Measurements from ENCODE around the gene RPS17.
A peak's percentile ranks its signal among the peaks of the same experiment; 100 is the strongest.

RPS17 gene

DNA sequence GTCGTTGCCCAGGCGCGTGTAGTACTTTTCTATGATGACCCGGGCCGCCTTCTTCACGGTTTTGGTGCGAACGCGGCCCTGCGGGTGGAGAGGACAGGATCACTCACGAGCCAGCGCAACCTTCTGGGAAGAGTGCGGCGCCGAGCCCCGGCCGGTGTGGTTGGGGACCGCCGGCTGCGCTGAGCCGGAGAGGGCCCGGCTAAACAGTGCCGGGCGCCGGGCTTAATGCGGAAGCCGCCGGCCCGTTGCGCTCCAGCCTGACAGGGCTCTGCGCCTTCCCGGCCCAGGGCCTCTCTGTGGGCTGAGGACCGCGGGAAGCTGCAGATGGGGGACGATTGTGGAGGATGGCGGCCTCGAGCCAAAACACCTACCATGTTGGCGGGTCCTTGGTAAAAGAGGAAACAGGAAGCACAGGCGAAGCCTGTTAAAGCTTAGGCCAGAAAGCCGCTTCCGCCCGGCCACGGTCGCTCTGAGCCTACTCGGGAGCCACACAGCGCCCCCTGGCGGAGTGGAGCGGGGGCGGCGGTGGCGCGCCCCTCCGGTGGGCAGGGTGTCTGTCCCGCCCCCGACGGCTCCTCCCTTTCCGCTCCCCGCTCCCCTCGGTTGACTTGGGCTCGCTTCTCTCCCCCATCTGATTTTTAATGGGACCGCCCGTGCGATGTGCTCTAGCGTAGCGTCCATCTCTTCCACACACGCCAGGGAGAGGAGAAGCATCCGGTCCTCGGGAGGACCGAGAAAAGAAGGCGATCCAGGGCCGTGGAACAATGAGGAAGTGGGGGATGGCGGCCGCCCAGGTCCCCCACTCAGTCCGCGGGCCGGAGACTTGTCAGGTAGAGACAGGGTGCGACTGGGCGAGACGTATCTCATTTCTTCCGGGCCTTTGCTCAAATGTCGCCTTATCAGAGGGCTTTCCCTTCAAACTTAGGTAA, at the start of gene RPS17:
Gene RPS17 (minus strand): TSS at position 403 of the 929 bp plus-strand sequence. CDS start 29 bp downstream, at position 374.
- Histone ChIP-seq H3K4me1 (peaks cover 29 to 47% (median 37%) of the 10 kb centered on the region in 10 experiments), H3K9me3 (replicated peaks in 1 of 11) (no peaks in the 10 kb centered on the region; a peak in 1 of 22 replicates), H3K4me3 (peak within 1 kb of the TSS; percentile 83 to 98 (median 92)), H3K27me3 (no peaks in the 10 kb centered on the region), H3K9ac (peak within 1 kb of the TSS; percentile 95 to 100 (median 98)), H3K4me2 (peak within 1 kb of the TSS; percentile 92 to 99 (median 97)), H4K20me1 (peaks cover 42 to 48% (median 44%) of the 10 kb centered on the region in 11 experiments), H3K27ac (peak within 1 kb of the TSS; percentile 91 to 99 (median 97)), H3K36me3 (peaks cover 36 to 44% (median 43%) of the 10 kb centered on the region in 11 experiments)
- no peak for TF ChIP-seq Cebpa-rat (IDR thresholded peaks at IDR 0.05)

DNA sequence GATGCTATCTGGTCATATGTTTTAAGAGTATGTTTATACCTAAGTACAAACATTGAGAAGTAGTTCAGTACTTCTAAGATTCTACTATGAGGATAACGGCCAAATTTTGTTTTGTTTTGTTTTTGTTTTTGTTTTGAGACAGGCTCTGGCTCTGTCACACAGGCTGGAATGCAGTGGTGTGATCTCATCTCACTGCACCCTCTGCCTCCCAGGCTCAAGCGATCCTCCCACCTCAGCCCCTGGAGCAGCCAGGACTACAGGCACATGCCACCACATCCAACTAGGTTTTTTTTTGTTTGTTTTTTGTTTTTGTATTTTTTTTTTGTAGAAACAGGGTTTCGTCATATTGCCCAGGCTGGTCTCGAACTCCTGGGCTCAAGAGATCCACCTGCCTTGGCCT, 47.5 kb upstream of the RPS17 start:
- no peak overlapping the region for H3K9ac ChIP-seq
- H3K27ac ChIP-seq = no peak overlapping the region
- no peaks in the 10 kb centered on the region for H3K9me3 ChIP-seq (replicated peaks in 1 of 11)
- TF ChIP-seq Cebpa-rat (IDR thresholded peaks at IDR 0.05) = no peak
- no peak overlapping the region for H3K4me3 ChIP-seq
- no peaks in the 10 kb centered on the region for H3K27me3 ChIP-seq
- H4K20me1 ChIP-seq = no peaks in the 10 kb centered on the region
- H3K36me3 ChIP-seq = no peaks in the 10 kb centered on the region
- H3K4me1 ChIP-seq = no peaks in the 10 kb centered on the region
- H3K4me2 ChIP-seq = no peak overlapping the region

DNA sequence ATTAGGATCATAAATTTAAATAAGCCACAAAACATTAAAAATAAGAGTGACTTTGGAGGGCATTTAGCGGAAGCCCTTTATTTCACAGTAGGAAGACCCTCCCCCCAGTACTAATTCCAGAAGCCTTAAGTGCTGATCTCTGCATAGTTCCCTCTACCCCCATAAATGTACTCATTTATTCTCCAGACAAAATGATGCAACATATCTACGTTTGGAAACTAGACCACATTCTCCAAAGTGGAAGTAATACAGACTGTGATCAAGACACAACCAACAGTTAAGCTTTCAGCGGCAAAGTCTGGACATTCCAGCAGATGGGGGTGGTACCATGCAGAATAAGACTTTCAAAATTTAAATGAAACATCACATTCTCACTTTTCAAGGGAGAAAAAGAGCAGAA, 44.8 kb upstream of the RPS17 start:
- no peak for TF ChIP-seq Cebpa-rat (IDR thresholded peaks at IDR 0.05)
- Histone ChIP-seq H3K27ac (no peak overlapping the region), H3K9ac (no peak overlapping the region), H3K4me1 (no peaks in the 10 kb centered on the region), H3K36me3 (no peaks in the 10 kb centered on the region), H4K20me1 (no peaks in the 10 kb centered on the region), H3K27me3 (no peaks in the 10 kb centered on the region), H3K4me2 (no peak overlapping the region), H3K4me3 (no peak overlapping the region), H3K9me3 (replicated peaks in 1 of 11) (no peaks in the 10 kb centered on the region)

DNA sequence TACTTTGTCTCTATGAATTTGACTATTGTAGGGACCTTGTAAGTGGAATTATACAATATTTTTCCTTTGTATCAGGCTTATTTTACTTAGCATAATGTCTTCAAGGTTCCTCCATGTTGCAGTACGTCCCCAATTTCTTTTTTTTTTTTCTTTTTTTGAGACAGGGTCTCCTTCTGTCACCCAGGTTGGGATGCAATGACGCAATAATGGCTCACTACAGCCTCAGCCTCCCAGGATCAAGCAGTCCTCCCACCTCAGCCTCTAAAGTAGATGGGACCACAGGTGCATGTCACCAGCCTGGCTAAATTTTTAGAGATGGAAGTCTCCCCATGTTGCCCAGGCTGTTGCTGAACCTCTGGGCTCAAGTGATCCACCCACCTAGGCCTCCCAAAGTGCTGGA, 40.5 kb upstream of the RPS17 start:
- Histone ChIP-seq H3K9ac (no peak overlapping the region), H3K9me3 (replicated peaks in 1 of 11) (no peaks in the 10 kb centered on the region), H3K4me1 (no peaks in the 10 kb centered on the region), H3K27me3 (no peaks in the 10 kb centered on the region), H3K27ac (no peak overlapping the region), H3K4me2 (no peak overlapping the region), H3K4me3 (no peak overlapping the region), H4K20me1 (no peaks in the 10 kb centered on the region), H3K36me3 (no peaks in the 10 kb centered on the region)
- TF ChIP-seq Cebpa-rat (IDR thresholded peaks at IDR 0.05) = 0 out of 22 replicates have a peak, but pooled peaks of 1 of the 11 experiments have one; percentile 11

DNA sequence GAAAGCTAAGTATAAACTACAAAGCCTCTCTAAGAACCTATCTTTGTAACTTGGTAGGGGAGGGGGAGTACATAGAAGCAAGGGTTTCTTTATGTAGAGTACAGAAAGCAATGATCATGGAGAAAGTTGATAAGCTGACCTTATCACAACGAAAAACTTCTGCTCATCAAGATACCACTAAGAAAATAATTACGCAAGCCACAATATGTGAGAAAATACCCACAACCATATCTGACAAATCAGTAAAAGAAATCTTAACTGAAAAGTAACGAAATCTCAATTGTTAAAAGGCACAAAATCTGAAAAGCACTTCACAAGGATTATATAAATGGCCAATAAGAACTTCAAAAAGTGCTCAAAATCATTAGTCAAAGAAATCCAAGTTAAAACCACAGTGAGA, 35.1 kb upstream of the RPS17 start:
- no peak for TF ChIP-seq Cebpa-rat (IDR thresholded peaks at IDR 0.05)
- Histone ChIP-seq H3K27me3 (no peaks in the 10 kb centered on the region), H3K4me3 (no peak overlapping the region), H3K4me1 (peaks cover 0 to 7% (median 0%) of the 10 kb centered on the region in 10 experiments; a peak in 3 of 20 replicates), H3K9me3 (replicated peaks in 1 of 11) (no peaks in the 10 kb centered on the region), H4K20me1 (no peaks in the 10 kb centered on the region), H3K36me3 (no peaks in the 10 kb centered on the region), H3K27ac (no peak overlapping the region), H3K9ac (no peak overlapping the region), H3K4me2 (no peak overlapping the region)

DNA sequence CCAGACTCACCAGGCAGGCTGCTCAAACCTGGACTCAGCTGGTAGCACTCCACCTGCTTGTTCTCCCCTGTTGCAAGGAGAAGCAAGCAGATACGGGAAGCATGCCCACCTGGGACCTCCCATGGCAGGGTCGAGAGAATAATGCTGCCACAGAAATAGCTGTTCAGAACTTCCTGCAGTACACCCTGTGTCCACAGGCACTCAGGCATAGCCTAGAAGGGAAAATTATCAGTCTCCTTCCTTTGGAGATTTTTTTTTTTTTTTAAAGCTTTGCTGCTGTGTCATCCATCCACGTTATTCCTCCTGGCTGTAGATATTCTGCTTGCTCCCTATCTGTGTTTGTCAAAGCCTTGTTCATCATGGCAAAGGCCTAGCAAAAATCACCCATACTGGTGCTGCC, 32.7 kb upstream of the RPS17 start:
- Histone ChIP-seq H3K27ac (no peak overlapping the region), H3K27me3 (no peaks in the 10 kb centered on the region), H3K4me1 (peaks cover 0 to 7% (median 0%) of the 10 kb centered on the region in 10 experiments; a peak in 3 of 20 replicates), H3K4me3 (no peak overlapping the region), H4K20me1 (no peaks in the 10 kb centered on the region), H3K36me3 (no peaks in the 10 kb centered on the region), H3K9me3 (replicated peaks in 1 of 11) (no peaks in the 10 kb centered on the region), H3K9ac (no peak overlapping the region), H3K4me2 (peak overlapping the region in 5 of 11 experiments; percentile 0 to 25 (median 8); a peak in 3 of 22 replicates)
- no peak for TF ChIP-seq Cebpa-rat (IDR thresholded peaks at IDR 0.05)

DNA sequence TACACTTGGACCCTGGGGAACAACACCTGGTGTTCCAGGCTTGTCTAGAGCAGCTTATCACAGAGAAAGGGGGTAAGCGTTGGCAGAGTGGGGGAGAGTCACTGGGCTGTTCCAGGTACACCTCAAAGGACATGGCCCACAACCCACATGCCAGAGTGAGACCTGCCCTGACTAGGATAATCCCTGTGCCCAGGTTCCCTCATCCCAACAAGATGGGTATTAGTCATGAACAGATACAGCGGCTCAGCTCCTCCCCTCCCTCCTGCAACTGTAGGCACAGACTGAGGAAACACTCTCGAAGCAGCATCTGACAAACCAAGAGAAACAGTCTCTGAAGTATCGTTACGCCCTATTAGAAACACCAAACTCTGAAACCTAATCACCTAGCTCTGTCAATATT, 32.1 kb upstream of the RPS17 start:
- Histone ChIP-seq H3K27me3 (no peaks in the 10 kb centered on the region), H3K9ac (no peak overlapping the region), H3K4me3 (no peak overlapping the region), H3K36me3 (no peaks in the 10 kb centered on the region), H3K9me3 (replicated peaks in 1 of 11) (no peaks in the 10 kb centered on the region), H3K4me2 (peak overlapping the region in 1 of 11 experiments; percentile 25; a peak in 1 of 22 replicates), H4K20me1 (no peaks in the 10 kb centered on the region), H3K4me1 (peaks cover 0 to 7% (median 0%) of the 10 kb centered on the region in 10 experiments; a peak in 3 of 20 replicates), H3K27ac (no peak overlapping the region)
- TF ChIP-seq Cebpa-rat (IDR thresholded peaks at IDR 0.05) = no peak

DNA sequence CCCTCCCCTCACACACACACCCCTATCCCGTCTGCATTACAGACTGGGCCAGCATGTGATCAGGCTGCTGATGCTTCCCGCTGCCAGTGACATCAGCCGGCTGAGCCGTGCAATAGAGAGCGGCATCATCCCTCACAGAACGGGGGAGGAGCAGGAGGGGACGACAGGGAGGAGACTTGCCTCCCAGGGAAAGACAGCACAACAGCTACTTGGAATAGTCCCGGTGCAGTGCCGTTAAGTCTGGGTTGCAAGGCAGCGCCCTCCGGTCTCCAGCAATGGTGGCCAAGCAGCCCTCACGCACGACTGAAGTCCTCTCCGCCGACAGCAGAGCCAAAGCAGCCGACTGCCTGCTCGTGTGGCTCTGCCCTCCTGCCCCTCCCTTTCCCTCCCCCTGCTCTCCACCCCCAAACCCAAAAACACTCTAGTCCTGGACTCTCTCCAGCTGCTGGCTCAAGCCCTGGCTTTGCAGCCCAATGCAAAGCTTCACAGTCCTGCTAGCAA, 31.5 kb upstream of the RPS17 start:
- no peak for TF ChIP-seq Cebpa-rat (IDR thresholded peaks at IDR 0.05)
- Histone ChIP-seq H3K27ac (no peak overlapping the region), H3K4me3 (no peak overlapping the region), H3K9ac (no peak overlapping the region), H3K4me1 (peaks cover 0 to 7% (median 0%) of the 10 kb centered on the region in 10 experiments; a peak in 3 of 20 replicates), H3K9me3 (replicated peaks in 1 of 11) (no peaks in the 10 kb centered on the region), H3K27me3 (no peaks in the 10 kb centered on the region), H4K20me1 (no peaks in the 10 kb centered on the region), H3K36me3 (no peaks in the 10 kb centered on the region), H3K4me2 (no peak overlapping the region)

DNA sequence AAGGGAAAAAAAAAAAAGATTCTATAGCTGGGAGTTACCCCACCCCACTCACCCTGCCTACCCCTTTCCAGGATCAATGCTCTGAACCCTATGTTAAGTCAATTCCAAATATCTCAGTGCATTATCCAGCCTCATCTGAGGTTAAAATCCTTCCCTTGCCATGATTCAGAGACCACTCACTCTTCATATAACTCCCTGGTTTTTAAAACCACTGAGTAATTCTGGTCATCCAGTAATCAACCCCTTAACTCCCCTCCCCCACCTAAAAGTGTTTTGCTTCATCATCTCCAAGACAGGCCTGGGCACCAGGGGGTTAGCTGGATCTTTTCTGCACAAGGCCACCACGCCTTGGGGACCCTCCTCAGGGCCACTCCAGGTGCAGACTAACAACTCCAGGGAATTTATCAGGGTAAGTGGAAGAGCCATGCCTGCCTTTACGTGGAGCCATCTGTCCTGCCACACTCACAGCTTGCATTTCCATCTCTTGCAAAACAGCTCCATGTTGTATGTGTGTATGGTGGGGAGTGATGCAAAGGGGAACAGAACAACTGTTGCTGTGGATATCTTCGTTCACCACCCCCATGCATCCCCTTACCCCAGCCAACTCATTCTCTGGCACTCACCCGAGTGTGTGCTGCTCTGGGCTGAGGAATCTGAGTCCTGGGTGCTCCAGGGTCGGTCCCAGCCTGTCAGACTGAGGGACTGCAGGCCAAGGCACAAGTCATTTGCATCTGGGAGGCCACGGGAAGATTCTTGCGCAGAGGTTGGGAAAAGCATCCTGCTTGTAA, 30.7 kb upstream of the RPS17 start:
- Histone ChIP-seq H3K9ac (no peak overlapping the region), H4K20me1 (no peaks in the 10 kb centered on the region), H3K4me2 (no peak overlapping the region), H3K4me3 (no peak overlapping the region), H3K4me1 (peaks cover 0 to 7% (median 0%) of the 10 kb centered on the region in 10 experiments; a peak in 3 of 20 replicates), H3K36me3 (no peaks in the 10 kb centered on the region), H3K9me3 (replicated peaks in 1 of 11) (no peaks in the 10 kb centered on the region), H3K27ac (no peak overlapping the region), H3K27me3 (no peaks in the 10 kb centered on the region)
- no peak for TF ChIP-seq Cebpa-rat (IDR thresholded peaks at IDR 0.05)

Measured in BLaER1 treated with 17β-estradiol and CSF1 and Interleukin-3, amounts not matched to agents 10 nM and 100 nM (cell line).